GM12801 (cell line): ENCODE data around the gene CACNA1E.

Experiments used
- TF ChIP-seq, protein P1 (sequence below): IDR thresholded peaks from one replicate; pipeline ENCODE4 v1.5.1; 2011; ENCODE audit warnings: control low read depth; ENCODE audit not compliant: insufficient read length; ENCODE audit errors: extremely low read depth

Gene CACNA1E

DNA sequence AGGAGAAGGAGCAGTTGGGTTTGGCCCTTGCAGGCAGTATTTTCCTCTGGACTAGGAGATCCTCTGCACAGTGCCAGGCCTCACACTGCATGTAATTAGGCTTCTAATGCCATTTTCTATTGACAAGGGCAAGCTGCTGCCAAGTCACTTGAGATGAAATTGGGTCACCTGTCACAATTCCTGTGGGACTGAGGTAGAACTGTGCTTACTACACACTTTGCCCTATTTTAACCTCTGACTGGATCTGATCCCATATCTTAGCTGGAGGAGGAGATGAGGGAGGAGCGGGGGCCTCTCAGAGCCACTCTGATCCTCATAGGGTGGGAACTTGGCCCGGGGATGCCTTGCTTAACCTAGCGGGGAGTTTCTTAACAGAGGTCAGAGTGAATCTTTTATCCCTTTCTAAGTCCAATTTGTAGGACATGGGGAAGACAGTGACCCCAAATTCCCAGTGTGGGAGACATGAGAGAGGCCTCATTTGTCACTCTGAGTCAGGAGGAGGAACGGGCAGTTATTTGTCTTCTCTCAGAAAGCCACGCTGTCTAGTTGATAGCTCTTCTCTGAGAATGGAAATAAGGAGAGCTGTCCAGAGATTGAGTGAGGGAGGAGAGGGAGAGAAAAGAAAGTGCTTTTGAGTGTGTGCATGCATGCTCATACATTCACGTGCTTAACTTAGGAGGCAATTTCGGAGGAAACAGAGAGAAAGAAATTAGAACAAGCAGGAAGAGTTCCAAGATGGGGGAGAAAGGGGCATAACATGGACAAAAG, 121.3 kb downstream of the CACNA1E start:
- TF ChIP-seq, protein P1, sequence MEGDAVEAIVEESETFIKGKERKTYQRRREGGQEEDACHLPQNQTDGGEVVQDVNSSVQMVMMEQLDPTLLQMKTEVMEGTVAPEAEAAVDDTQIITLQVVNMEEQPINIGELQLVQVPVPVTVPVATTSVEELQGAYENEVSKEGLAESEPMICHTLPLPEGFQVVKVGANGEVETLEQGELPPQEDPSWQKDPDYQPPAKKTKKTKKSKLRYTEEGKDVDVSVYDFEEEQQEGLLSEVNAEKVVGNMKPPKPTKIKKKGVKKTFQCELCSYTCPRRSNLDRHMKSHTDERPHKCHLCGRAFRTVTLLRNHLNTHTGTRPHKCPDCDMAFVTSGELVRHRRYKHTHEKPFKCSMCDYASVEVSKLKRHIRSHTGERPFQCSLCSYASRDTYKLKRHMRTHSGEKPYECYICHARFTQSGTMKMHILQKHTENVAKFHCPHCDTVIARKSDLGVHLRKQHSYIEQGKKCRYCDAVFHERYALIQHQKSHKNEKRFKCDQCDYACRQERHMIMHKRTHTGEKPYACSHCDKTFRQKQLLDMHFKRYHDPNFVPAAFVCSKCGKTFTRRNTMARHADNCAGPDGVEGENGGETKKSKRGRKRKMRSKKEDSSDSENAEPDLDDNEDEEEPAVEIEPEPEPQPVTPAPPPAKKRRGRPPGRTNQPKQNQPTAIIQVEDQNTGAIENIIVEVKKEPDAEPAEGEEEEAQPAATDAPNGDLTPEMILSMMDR = no peak

DNA sequence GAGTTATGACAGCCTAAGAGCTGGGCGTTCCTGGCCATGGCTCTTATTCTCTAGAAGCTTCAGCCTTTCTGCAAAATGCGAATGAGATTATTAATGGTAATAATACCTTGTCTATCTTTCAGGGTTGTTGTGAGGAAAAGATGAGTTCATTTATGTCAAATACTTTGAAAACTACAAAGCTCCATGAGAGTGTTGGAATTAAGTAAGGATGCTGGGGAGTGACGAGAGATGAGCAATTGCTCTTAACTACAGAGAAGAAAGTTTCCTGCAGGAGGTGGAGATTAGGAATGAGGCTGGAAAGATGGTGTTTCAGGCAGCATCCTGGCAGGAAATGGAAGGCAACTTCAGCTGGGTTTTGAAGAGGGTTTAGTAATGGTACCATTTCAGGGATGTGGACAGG, 124.2 kb downstream of the CACNA1E start:
- TF ChIP-seq, protein P1 = no peak

DNA sequence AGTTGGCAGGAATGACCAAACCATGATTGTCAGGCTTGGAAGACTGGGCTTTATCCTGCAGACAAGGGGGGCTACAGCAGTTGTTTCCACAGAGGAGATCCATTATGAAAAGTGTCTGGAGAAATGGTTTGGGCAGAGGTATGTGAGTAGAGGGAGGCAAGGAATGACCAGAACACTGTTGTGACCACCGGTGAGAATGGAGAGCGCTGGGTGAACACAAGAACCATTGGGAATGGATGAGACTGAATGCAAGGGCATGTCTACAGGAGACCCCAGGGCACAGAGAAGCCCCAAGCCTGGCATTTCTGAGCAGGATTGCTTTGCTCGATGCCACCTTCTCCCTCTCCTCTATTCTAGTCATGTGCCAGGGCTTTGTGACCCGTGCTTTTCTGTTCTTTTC, 125.1 kb downstream of the CACNA1E start:
- TF ChIP-seq, protein P1 = no peak

DNA sequence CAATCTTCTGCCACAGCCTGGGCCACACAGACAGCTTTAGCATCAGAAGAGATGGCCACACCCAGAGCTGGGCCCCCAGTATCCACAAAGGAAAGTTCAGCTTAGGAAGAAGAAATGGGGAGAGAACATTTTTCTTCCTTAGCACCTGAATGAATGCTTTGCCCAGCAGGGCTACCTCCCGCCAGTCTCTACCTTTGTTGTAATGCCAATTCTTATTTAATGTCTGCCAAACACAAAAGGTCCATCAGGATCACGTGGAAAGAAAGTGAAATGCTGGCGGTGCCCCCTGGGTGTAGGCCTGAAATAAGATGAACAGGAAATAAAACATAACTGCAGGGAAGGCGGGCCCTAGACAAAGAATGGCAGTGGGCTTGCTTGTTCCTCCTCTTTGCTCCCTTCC, 125.6 kb downstream of the CACNA1E start:
- TF ChIP-seq, protein P1 = no peak

DNA sequence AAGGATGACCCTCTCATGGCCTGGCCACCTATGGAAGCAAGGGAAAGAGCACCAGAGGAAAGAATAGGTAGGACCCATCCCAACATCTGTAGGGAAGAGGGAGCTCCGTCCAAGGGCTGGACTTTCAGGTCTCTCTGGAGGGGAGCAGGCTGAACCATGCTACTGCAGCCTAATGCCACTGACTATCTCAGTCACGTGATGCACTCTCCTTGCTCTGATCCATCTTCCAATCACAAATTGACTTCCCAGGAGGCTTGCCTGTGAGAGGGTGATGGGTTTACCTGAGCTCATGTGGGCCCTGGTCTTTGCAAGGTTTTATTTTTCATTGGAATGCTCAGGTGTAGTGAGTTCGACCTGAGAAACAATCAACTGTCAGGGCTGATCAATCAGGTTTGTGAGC, 128.8 kb downstream of the CACNA1E start:
- TF ChIP-seq, protein P1 = no peak

DNA sequence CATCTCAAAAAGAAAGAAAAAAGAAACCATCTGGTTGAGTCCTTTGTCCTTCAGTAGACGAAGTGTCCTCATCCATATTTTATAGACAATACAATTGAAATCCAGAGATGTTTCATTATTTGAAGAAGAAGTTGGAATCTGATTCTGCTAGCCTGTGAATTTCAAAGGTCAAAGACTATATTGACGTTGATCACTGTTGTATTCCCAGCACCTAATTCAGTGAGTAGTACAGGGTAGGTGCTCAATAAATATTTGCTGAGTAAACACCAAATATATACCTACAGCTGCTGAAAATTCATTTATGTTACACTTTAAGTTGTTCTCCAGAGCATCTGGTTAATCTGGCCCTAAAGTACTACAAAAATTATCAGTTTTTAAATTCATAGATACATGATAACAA, 135.2 kb downstream of the CACNA1E start:
- TF ChIP-seq, protein P1 = no peak

DNA sequence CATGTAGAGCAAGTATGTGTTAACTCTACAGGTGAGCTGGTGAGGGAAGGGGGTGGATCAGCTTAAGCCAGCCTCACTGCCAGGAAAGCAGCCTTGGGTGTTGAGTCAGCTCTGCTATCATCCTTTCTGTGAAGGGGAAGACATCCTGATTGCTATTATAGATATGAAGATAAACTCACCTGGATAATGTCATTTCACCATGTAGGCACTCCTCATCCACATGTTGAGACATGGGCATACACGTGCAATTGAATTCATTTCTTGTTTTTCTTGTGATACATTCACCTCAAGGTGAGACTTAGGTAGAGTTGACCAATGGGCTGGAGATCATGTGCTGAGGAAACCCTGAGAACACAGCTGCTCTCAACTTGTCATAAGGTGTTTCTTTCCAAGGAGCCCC, 136.9 kb downstream of the CACNA1E start:
- TF ChIP-seq, protein P1 = no peak

DNA sequence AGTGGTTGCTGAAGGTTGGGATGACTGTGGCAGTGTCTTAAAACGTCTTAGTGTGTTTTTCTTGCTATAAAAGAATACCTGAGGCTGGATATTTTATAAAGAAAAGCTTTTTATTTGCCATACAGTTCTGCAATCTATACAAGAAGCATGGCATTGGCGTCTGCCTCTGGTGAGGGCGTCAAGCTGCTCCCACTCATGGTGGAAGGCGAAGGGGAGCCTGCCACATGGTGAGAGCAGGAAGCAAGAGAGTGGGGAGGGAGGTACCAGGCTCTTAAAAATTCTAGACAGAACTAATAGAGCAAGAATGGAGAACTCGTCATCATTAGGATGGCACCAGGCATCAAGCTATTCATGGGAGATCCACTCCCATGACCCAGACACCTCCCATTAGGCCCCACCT, 140.5 kb downstream of the CACNA1E start:
- TF ChIP-seq, protein P1 = no peak
